Measurements from ENCODE around the gene LMX1B.

- no peak for TF ChIP-seq EZH2 (IDR thresholded peaks at IDR 0.05)
- no peak for TF ChIP-seq POLR2AphosphoS5 (IDR thresholded peaks at IDR 0.05; ENCODE audit: borderline replicate concordance, low read depth, low read length)
- no peak for TF ChIP-seq FOXP2 (optimal IDR thresholded peaks at IDR 0.05; ENCODE audit: control extremely low read depth, extremely low read length, insufficient read depth)
These were observed 922 bp downstream of the LMX1B start for GRCh38 chr9:126614455-126615244.

Data from SK-N-MC (cell line).